Cardiac fibroblast (primary cell): ENCODE data around the gene PAQR5.
A peak's percentile ranks its signal among the peaks of the same experiment; 100 is the strongest.

Experiments used
- DNase-seq, 2 donors: peaks; one replicate each; pipeline versions ENCODE4 v3.0.0 to v3.0.0-alpha.2; 2010; ENCODE audit warnings: low read depth in 2 of 2
- H3K4me3 ChIP-seq, 2 donors: replicated peaks in 1 of 2; 1 replicate in 1 of 2; 2 replicates in 1 of 2; pipeline ENCODE4 v1.5.1; 2011; ENCODE audit warnings: low read depth in 2 of 2, low read length in 2 of 2, mild to moderate bottlenecking in 2 of 2, moderate library complexity in 1 of 2
- CTCF ChIP-seq: IDR thresholded peaks from one replicate; pipeline ENCODE4 v1.5.1; 2011; ENCODE audit warnings: low read depth, mild to moderate bottlenecking, low read length, inconsistent platforms

The PAQR5 gene

GRCh38 chr15:69298697-69299441 is at the start of gene PAQR5:
TSS of gene PAQR5 (plus strand) at chr15:69298912. CDS start at chr15:69360081, 61,169 bp downstream.
- DNase-seq: peak in 1 of 2 donors; percentile 35
- TF ChIP-seq CTCF: no peak
- H3K4me3 ChIP-seq: peak within 1 kb of the TSS; percentile 46 to 55

GRCh38 chr15:69253156-69253555 is 45.6 kb upstream of the PAQR5 start:
- TF ChIP-seq CTCF: no peak
- no peak overlapping the region for H3K4me3 ChIP-seq
- peak; percentile 77 to 83 for DNase-seq

- no peak overlapping the region for H3K4me3 ChIP-seq
- DNase-seq: peak; percentile 56 to 58
- peak; percentile 42 for TF ChIP-seq CTCF
These were observed 33.3 kb upstream of the PAQR5 start for GRCh38 chr15:69265347-69265955.

GRCh38 chr15:69271217-69271616 is 27.5 kb upstream of the PAQR5 start:
- TF ChIP-seq CTCF: no peak
- DNase-seq: no peak
- no peak overlapping the region for H3K4me3 ChIP-seq

GRCh38 chr15:69272139-69272538 is 26.6 kb upstream of the PAQR5 start:
- DNase-seq: peak in 1 of 2 donors; percentile 37
- TF ChIP-seq CTCF: no peak
- no peak overlapping the region for H3K4me3 ChIP-seq

- TF ChIP-seq CTCF: no peak
- no peak overlapping the region for H3K4me3 ChIP-seq
- DNase-seq: no peak
These were observed 25.8 kb upstream of the PAQR5 start for GRCh38 chr15:69272891-69273290.
